Inflammatory macrophage treated with lipopolysaccharide for 4 hours (primary cell): Measurements from ENCODE around the gene TMEM191C.
"Not testable (repeated sequence)": the region's sequence is repeated elsewhere in the genome, so short reads cannot be mapped to it uniquely, and the experiment has no call there.

ENCODE experiments used
- DNase-seq: peaks from one replicate; pipeline ENCODE4 v3.0.0-alpha.2; 2020

TMEM191C gene

GRCh38 chr22:21467337-21468193, at the start of gene TMEM191C:
TMEM191C (plus strand) TSS chr22:21467387; CDS start chr22:21467460, 73 bp downstream.
- DNase-seq: not testable (repeated sequence)

- not testable (repeated sequence) for DNase-seq
Observed at GRCh38 chr22:21417853-21418252, 49.3 kb upstream of the TMEM191C start.

- not testable (repeated sequence) for DNase-seq
Observed at GRCh38 chr22:21418974-21419638, 48.1 kb upstream of the TMEM191C start.

GRCh38 chr22:21420180-21420763, 46.9 kb upstream of the TMEM191C start:
- not testable (repeated sequence) for DNase-seq

GRCh38 chr22:21424084-21424709, 43.0 kb upstream of the TMEM191C start:
- DNase-seq: not testable (repeated sequence)

GRCh38 chr22:21434378-21435233, 32.6 kb upstream of the TMEM191C start:
- not testable (repeated sequence) for DNase-seq

- not testable (repeated sequence) for DNase-seq
Observed at GRCh38 chr22:21435998-21436810, 31.0 kb upstream of the TMEM191C start.

GRCh38 chr22:21438013-21438412, 29.2 kb upstream of the TMEM191C start:
- not testable (repeated sequence) for DNase-seq

- not testable (repeated sequence) for DNase-seq
Observed at GRCh38 chr22:21440018-21440636, 27.1 kb upstream of the TMEM191C start.

GRCh38 chr22:21440676-21441075, 26.5 kb upstream of the TMEM191C start:
- DNase-seq: not testable (repeated sequence)

- DNase-seq: not testable (repeated sequence)
Observed at GRCh38 chr22:21441170-21441569, 26.0 kb upstream of the TMEM191C start.

- DNase-seq: not testable (repeated sequence)
Observed at GRCh38 chr22:21442123-21442522, 25.1 kb upstream of the TMEM191C start.

- DNase-seq: not testable (repeated sequence)
Observed at GRCh38 chr22:21442646-21443045, 24.5 kb upstream of the TMEM191C start.

- no peak for DNase-seq
Observed at GRCh38 chr22:21443057-21443734, 24.0 kb upstream of the TMEM191C start.

GRCh38 chr22:21443735-21444421, 23.3 kb upstream of the TMEM191C start:
- no peak for DNase-seq

- DNase-seq: no peak
Observed at GRCh38 chr22:21444701-21445436, 22.3 kb upstream of the TMEM191C start.

- DNase-seq: no peak
Observed at GRCh38 chr22:21445437-21446127, 21.6 kb upstream of the TMEM191C start.
